ENCODE results near the gene APLNR. TPM values are rescaled to one million over a fixed set of nuclear protein-coding genes. Genes with fewer than 3 reads are reported as not detected.
"Not testable (repeated sequence)": the region's sequence is repeated elsewhere in the genome, so short reads cannot be mapped to it uniquely, and the experiment has no call there.

Gene APLNR
- total RNA-seq, result not detected
- polyA plus RNA-seq, result not detected

DNA sequence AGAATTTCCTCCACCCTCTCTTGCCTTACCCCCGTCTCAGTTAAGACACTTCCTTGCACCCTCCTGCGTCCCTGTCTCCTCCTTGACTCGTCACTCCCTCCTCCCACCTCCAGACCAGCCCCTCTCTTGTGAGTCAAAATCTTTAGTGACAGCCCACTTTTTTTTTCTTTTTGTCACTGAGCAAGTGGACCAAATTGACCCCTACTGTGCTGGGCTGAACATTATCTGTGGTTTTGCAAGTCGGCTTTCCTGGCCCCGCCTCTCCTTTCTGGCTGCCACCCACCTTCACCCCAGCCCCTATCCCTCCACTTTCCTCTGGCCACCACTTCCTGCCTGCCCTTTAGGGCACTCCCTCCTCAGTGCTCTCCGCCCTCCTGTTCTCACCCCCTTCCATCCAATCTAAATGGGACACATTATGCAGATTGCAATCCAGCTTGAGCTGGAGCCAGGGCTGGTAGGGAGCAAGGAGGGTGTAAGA, at the start of gene APLNR:
Gene APLNR, minus strand, starts transcription at position 47 of the 478 bp plus-strand sequence. CDS start 246 bp downstream, outside the sequence.
- peaks cover 2 to 6% (median 3%) of the 10 kb centered on the region in 4 donors for H3K4me1 Mint-ChIP-seq
- intact Hi-C loops (cut with micrococcal nuclease), result no loop called here
- H3K27me3 Mint-ChIP-seq, result peaks cover 30 to 47% of the 10 kb centered on the region in 2 donors
- ChIA-PET CTCF (ENCODE audit: partially characterized antibody) (interaction anchor here (1.2 kb wide), 1 partner anchor 12 kb away, joined by 3 read pairs; no protein-coding TSS in a partner anchor), POLR2A (ENCODE audit: partially characterized antibody) (no interaction called here)
- Histone ChIP-seq H3K4me3 (ENCODE audit: low read length in 2 of 2) (no peak within 1 kb of the TSS), H3K4me1 (ENCODE audit: insufficient read depth, low read length) (no peaks in the 10 kb centered on the region), H3K36me3 (ENCODE audit: insufficient read depth, low read length) (no peaks in the 10 kb centered on the region), H3K27ac (ENCODE audit: low read depth, low read length) (no peak within 1 kb of the TSS), H3K9me3 (ENCODE audit: control insufficient read depth in 1 of 2, low read length in 2 of 2) (no peaks in the 10 kb centered on the region), H3K27me3 (ENCODE audit: insufficient read depth, low read length) (peaks cover 10% of the 10 kb centered on the region)
- no peak for DNase-seq
- H3K36me3 Mint-ChIP-seq, result no peaks in the 10 kb centered on the region
- H3K4me3 Mint-ChIP-seq, result peak within 1 kb of the TSS in 1 of 8 donors; percentile 32
- peak within 1 kb of the TSS in 1 of 7 donors; percentile 44 for H3K27ac Mint-ChIP-seq
- H3K9me3 Mint-ChIP-seq, result peaks cover 0 to 1% (median 0%) of the 10 kb centered on the region in 8 donors

DNA sequence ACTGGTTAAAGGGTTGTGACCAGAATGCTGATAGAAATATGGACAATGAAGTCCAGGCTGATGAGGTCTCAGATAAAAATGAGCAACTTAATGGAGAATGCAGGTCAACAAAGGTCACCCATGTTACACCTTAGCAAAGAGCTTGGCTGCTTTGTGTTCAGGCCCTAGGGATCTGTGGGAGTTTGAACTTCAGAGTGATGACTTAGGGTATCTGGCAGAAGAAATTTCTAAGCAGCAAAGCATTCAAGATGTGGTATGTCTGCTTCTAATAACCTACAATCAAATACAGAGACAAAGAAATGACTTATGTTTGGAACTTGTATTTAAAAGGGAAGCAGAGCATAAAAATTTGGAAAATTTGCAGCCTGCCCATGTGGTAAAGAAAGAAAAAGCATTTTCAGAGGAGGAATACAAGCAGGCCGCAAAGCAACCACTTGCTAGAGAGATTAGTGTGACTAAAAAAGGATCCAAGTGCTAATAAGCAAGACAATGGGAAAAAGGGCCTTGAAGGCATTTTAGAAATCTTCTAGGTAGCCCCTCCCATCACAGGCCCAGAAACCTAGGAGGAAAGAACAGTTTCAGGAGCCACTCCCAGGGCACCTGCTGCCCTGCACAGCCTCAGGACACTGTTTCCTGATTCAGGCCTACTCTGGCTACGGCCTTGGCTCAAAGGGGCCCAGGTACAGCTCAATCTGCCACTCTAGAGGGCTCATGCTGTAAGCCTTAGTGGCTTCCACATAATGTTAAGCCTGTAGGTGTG, 46.4 kb upstream of the APLNR start:
- Mint-ChIP-seq H3K36me3 (no peaks in the 10 kb centered on the region), H3K4me3 (no peak overlapping the region), H3K27me3 (peaks cover 7 to 13% of the 10 kb centered on the region in 2 donors), H3K4me1 (no peaks in the 10 kb centered on the region), H3K27ac (no peak overlapping the region), H3K9me3 (peaks cover 0 to 17% (median 5%) of the 10 kb centered on the region in 8 donors)
- Histone ChIP-seq H3K27me3 (ENCODE audit: insufficient read depth, low read length) (no peaks in the 10 kb centered on the region), H3K9me3 (ENCODE audit: control insufficient read depth in 1 of 2, low read length in 2 of 2) (no peaks in the 10 kb centered on the region), H3K4me3 (ENCODE audit: low read length in 2 of 2) (no peak overlapping the region), H3K4me1 (ENCODE audit: insufficient read depth, low read length) (no peaks in the 10 kb centered on the region), H3K27ac (ENCODE audit: low read depth, low read length) (no peak overlapping the region), H3K36me3 (ENCODE audit: insufficient read depth, low read length) (no peaks in the 10 kb centered on the region)
- intact Hi-C loops (cut with micrococcal nuclease), result no loop called here
- ChIA-PET CTCF (ENCODE audit: partially characterized antibody) (interaction anchor here (1.4 kb wide), 1 partner anchor 33 kb away, joined by 4 read pairs; no protein-coding TSS in a partner anchor), POLR2A (ENCODE audit: partially characterized antibody) (no interaction called here)
- DNase-seq, result no peak

DNA sequence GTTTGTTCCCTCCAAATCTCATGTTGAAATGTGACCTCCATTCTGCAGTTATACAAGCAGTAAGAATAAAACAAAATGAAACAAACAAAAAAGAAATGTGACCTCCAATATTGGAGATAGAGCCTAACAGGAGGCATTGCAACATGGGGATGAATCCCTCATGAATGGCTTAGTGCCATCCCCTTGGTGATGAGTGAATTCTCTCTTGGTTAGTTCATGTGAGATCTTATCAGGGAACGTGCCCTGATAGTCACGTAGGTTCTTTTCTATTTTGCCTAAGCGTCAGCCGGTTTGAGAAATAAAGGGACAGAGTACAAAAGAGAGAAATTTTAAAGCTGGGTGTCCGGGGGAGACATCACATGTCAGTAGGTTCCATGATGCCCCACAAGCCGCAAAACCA, 44.5 kb upstream of the APLNR start:
- H3K36me3 ChIP-seq (ENCODE audit: insufficient read depth, low read length); H3K36me3 Mint-ChIP-seq; H3K9me3 ChIP-seq (ENCODE audit: control insufficient read depth in 1 of 2, low read length in 2 of 2); H3K27me3 ChIP-seq (ENCODE audit: insufficient read depth, low read length); POLR2A ChIA-PET (ENCODE audit: partially characterized antibody); H3K4me1 ChIP-seq (ENCODE audit: insufficient read depth, low read length); H3K4me3 Mint-ChIP-seq; H3K4me3 ChIP-seq (ENCODE audit: low read length in 2 of 2); DNase-seq; H3K27ac ChIP-seq (ENCODE audit: low read depth, low read length); H3K27ac Mint-ChIP-seq; H3K4me1 Mint-ChIP-seq; CTCF ChIA-PET (ENCODE audit: partially characterized antibody); intact Hi-C loops (cut with micrococcal nuclease): not testable (repeated sequence)
- Mint-ChIP-seq H3K27me3 (peaks cover 13 to 17% of the 10 kb centered on the region in 2 donors), H3K9me3 (peaks cover 0 to 17% (median 4%) of the 10 kb centered on the region in 8 donors)

DNA sequence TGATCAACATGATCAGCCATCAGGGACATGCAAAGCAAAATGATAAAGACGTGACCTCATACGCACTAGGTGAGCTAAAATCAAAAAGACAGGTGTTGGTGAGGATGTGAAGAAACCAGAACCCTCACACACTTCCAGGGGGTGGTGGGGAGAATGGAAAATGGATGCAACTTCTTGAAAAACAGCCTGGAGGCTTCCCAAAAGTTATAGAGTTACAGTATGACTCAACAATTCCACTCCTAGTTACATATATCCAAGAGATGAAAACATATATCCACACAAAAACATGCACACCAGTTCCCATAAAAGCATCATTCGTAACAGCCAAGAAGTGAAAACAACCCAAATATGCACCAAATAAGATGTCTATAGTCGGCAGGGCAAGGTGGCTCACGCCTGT, 42.1 kb upstream of the APLNR start:
- Mint-ChIP-seq H3K4me3 (no peak overlapping the region), H3K36me3 (no peaks in the 10 kb centered on the region), H3K27me3 (peaks cover 15 to 20% of the 10 kb centered on the region in 2 donors), H3K27ac (no peak overlapping the region), H3K4me1 (peaks cover 3 to 6% (median 4%) of the 10 kb centered on the region in 4 donors), H3K9me3 (peaks cover 0 to 16% (median 5%) of the 10 kb centered on the region in 8 donors)
- ChIA-PET POLR2A (ENCODE audit: partially characterized antibody) (no interaction called here), CTCF (ENCODE audit: partially characterized antibody) (no interaction called here)
- Histone ChIP-seq H3K4me3 (ENCODE audit: low read length in 2 of 2) (no peak overlapping the region), H3K27me3 (ENCODE audit: insufficient read depth, low read length) (peaks cover 4% of the 10 kb centered on the region), H3K27ac (ENCODE audit: low read depth, low read length) (no peak overlapping the region), H3K36me3 (ENCODE audit: insufficient read depth, low read length) (no peaks in the 10 kb centered on the region), H3K4me1 (ENCODE audit: insufficient read depth, low read length) (no peaks in the 10 kb centered on the region), H3K9me3 (ENCODE audit: control insufficient read depth in 1 of 2, low read length in 2 of 2) (no peaks in the 10 kb centered on the region)
- intact Hi-C loops (cut with micrococcal nuclease), result no loop called here
- no peak for DNase-seq

DNA sequence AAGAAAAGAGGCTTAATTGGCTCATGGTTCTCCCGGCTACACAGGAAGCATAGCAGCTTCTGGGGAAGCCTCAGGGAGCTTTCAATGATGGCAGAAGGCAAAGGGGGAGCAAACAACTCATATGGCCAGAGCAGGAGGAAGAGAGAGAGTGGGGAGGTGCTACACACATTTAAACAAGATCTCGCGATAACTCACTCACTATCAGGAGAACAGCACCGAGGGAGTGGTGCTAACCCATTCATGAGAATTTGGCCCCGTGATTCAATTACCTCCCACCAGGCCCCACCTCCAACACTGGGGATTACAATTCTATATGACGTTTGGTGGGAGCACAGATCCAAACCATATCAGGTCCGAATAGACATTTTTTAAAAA, 41.7 kb upstream of the APLNR start:
- DNase-seq, result no peak
- Histone ChIP-seq H3K4me3 (ENCODE audit: low read length in 2 of 2) (no peak overlapping the region), H3K27ac (ENCODE audit: low read depth, low read length) (no peak overlapping the region), H3K36me3 (ENCODE audit: insufficient read depth, low read length) (no peaks in the 10 kb centered on the region), H3K9me3 (ENCODE audit: control insufficient read depth in 1 of 2, low read length in 2 of 2) (no peaks in the 10 kb centered on the region), H3K27me3 (ENCODE audit: insufficient read depth, low read length) (peaks cover 4% of the 10 kb centered on the region), H3K4me1 (ENCODE audit: insufficient read depth, low read length) (no peaks in the 10 kb centered on the region)
- ChIA-PET POLR2A (ENCODE audit: partially characterized antibody) (no interaction called here), CTCF (ENCODE audit: partially characterized antibody) (interaction anchor here (0.9 kb wide), 1 partner anchor 9 kb away, joined by 3 read pairs; no protein-coding TSS in a partner anchor)
- Mint-ChIP-seq H3K9me3 (peaks cover 0 to 16% (median 6%) of the 10 kb centered on the region in 8 donors), H3K36me3 (no peaks in the 10 kb centered on the region), H3K27ac (no peak overlapping the region), H3K27me3 (peaks cover 17 to 22% of the 10 kb centered on the region in 2 donors), H3K4me3 (no peak overlapping the region), H3K4me1 (peaks cover 3 to 6% (median 4%) of the 10 kb centered on the region in 4 donors)
- intact Hi-C loops (cut with micrococcal nuclease), result no loop called here

DNA sequence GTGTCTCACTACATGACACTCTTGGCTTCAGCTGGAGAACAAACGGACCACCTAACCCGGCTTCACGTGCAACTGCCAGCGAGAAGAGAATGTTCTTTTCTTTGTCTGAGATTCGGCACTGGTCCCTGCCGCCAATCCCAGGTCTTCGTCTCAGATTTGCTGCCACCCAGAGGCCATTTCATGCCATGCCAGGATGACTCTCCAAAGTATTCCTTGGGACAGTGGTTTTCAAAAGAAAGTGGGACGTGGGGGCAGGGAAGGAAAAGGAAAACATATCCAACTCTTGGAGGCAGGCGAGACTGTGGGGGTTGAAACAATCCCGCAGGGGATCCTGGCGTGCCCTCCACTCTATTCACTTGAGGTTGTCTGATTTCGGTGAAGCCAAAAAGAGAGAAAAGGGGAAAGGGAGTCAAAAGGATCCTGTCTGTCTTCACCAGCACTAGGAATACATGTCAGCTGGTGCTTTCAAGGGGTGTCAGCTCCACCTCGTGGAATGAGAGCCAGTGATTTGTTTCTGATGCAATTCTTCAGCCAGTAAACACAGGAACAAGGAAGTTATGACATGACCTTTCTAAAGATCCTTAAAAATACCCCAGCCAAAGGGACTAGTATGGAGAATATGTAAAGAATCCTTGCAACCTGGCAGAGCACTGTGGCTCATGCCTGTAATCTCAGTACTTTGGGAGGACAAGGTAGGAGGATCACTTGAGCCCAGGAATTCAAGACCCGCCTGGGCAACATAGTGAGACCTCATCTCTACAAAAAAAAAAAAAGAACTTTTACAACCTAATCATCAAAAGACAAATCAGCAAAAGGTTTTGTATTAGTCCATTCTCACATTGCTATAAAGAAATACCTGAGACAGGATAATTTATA, 41.0 kb upstream of the APLNR start:
- H3K9me3 Mint-ChIP-seq, result peaks cover 4 to 21% (median 11%) of the 10 kb centered on the region in 8 donors
- H3K4me3 ChIP-seq (ENCODE audit: low read length in 2 of 2), result no peak overlapping the region
- CTCF ChIA-PET (ENCODE audit: partially characterized antibody), result interaction anchor here (0.8 to 1.1 kb wide), 3 partner anchors 8 to 30 kb away, joined by 3 read pairs; no protein-coding TSS in a partner anchor
- POLR2A ChIA-PET (ENCODE audit: partially characterized antibody), result interaction anchor here (0.6 kb wide), 1 partner anchor 225 kb away, joined by 5 read pairs; no protein-coding TSS in a partner anchor
- intact Hi-C loops (cut with micrococcal nuclease), result no loop called here
- peak overlapping the region in 2 of 8 donors; percentile 31 to 38 for H3K4me3 Mint-ChIP-seq
- peaks cover 3 to 6% (median 4%) of the 10 kb centered on the region in 4 donors for H3K4me1 Mint-ChIP-seq
- no peak for DNase-seq
- H3K36me3 ChIP-seq (ENCODE audit: insufficient read depth, low read length), result no peaks in the 10 kb centered on the region
- peaks cover 4% of the 10 kb centered on the region for H3K27me3 ChIP-seq (ENCODE audit: insufficient read depth, low read length)
- peaks cover 22% of the 10 kb centered on the region in 2 donors for H3K27me3 Mint-ChIP-seq
- H3K27ac ChIP-seq (ENCODE audit: low read depth, low read length), result no peak overlapping the region
- H3K27ac Mint-ChIP-seq, result peak overlapping the region in 1 of 7 donors; percentile 45
- H3K4me1 ChIP-seq (ENCODE audit: insufficient read depth, low read length), result no peaks in the 10 kb centered on the region
- no peaks in the 10 kb centered on the region for H3K36me3 Mint-ChIP-seq
- no peaks in the 10 kb centered on the region for H3K9me3 ChIP-seq (ENCODE audit: control insufficient read depth in 1 of 2, low read length in 2 of 2)

All from CD4-positive, alpha-beta memory T cell (primary cell).